Adrenal gland (tissue), 5 donors: ENCODE data around the gene ZPBP2.

Source experiments
- CTCF ChIP-seq, 6 experiments: fragments of 450-650 bp in 4 of 6; fragments of 200-600 bp in 2 of 6; sonication (generic) in 1 of 6; IDR thresholded peaks; 1 replicate in 5 of 6; 2 replicates in 1 of 6; pipeline versions ENCODE4 v1.5.1 to v1.8.0; 2016 to 2021; ENCODE audit warnings: antibody characterized with exemption in 6 of 6, mild to moderate bottlenecking in 2 of 6, moderate library complexity in 1 of 6
- POLR2A ChIP-seq, 2 donors: fragments of 450-650 bp; IDR thresholded peaks; one replicate each; pipeline ENCODE4 v1.6.1; 2017; ENCODE audit warnings: antibody characterized with exemption in 2 of 2, mild to moderate bottlenecking in 2 of 2, moderate library complexity in 1 of 2
- donor health status: DM: no; HTN: no; CAD: no.

- TF ChIP-seq POLR2A (IDR thresholded peaks at IDR 0.05) (no peak), CTCF (IDR thresholded peaks at IDR 0.05) (no peak)
These were observed 34.0 kb upstream of the ZPBP2 start for GRCh38 chr17:39834017-39834416.
